ENCODE data around the gene SERPINB3. TPM values are rescaled to one million over a fixed set of nuclear protein-coding genes. Genes with fewer than 3 reads are reported as not detected.
"Not testable (repeated sequence)": the region's sequence is repeated elsewhere in the genome, so short reads cannot be mapped to it uniquely, and the experiment has no call there.

SERPINB3 gene
- total RNA-seq, 2 experiments from 2014 or later = not detected

DNA sequence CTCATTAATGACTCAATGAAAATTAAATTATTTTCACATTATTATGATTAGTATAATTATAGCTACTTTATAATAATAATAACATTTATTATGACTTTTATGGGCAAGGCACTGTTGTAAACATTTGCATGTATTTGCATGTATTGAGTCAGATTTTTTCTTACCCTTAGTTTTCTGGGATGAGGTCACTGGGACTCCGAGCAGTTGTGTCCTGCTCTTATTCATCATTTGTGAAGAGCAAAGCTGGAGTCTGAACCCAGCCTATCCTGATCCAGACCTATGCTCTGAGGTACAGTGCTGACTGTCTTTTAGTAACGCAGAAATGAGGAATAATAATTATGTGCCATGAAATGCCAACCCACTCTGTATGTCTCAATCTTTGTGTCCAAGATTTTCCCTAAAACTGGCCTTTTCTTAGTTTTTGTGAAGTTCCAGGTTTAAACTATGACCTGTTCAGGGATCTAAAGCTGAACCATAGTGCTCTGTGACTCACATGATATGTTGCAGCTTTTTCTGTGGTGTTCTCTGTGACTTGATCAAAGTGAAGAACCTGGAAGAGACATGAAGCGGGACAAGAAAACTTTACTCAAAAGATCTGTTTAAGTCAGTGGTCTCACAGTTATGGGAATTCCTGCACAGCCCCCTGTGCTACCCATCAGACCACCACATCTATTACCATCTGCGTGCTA, 18.9 kb downstream of the SERPINB3 start:
- POLR2A ChIA-PET, H3K36me3 Mint-ChIP-seq: not testable (repeated sequence)

DNA sequence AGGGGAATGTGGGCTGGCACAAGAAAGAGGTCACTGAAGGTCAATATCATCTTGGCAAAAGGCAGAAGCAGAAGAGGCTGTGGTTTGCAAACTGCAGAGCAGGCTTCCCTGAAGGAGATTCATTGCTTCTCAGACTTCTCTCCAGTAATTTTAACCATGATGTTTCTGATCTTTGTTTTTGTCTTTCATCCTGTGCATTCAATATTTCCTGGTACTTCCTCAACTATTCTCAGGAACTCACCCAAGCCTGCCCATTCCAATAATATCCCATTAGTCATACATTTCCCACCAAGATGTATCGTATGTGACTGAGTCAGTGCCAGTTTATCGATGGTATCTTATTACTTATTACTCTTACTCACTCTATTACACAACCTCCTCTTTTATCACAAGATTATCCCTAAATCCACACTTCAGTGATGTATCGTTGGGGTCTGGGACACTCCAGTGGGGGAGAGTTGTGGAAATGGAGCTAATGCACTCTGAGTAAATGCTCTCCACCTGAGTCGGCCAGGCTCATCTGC, 20.5 kb downstream of the SERPINB3 start:
- H3K36me3 Mint-ChIP-seq; POLR2A ChIA-PET; H3K4me1 Mint-ChIP-seq (ENCODE audit: low read depth); intact Hi-C loops (cut with micrococcal nuclease); H3K27ac Mint-ChIP-seq; CTCF ChIA-PET; DNase-seq; H3K27me3 Mint-ChIP-seq; H3K9me3 Mint-ChIP-seq; H3K4me3 Mint-ChIP-seq: not testable (repeated sequence)

More for the DNA sequence above, 18.9 kb downstream of the SERPINB3 start:
- H3K4me1 Mint-ChIP-seq (ENCODE audit: low read depth); DNase-seq; H3K4me3 Mint-ChIP-seq; H3K27me3 Mint-ChIP-seq; intact Hi-C loops (cut with micrococcal nuclease); H3K27ac Mint-ChIP-seq; CTCF ChIA-PET; H3K9me3 Mint-ChIP-seq: not testable (repeated sequence)

DNA sequence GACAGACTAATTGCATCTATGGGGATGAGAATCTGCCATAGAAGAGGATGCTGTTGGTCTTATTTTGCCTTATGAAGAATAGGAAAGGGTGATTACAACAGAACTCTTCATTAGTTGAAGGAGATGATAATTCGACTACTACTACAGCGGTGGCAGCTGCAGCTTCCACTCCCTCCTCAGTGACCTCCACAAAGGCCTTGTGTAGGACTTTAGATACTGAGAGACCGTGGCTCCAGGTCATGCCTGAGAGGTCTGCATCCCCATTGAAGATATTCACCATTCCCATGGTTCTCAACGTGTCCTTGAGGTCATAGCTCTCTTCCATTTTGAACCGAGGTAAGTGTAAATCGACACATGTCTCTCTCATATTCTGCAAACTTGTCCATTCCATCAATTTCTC, 24.0 kb downstream of the SERPINB3 start:
- no peak overlapping the region for H3K27ac Mint-ChIP-seq
- intact Hi-C loops (cut with micrococcal nuclease) = no loop called here
- H3K4me3 Mint-ChIP-seq = no peak overlapping the region
- DNase-seq = no peak
- ChIA-PET POLR2A (no interaction called here), CTCF (no interaction called here)
- H3K36me3 Mint-ChIP-seq = no peaks in the 10 kb centered on the region
- no peaks in the 10 kb centered on the region for H3K27me3 Mint-ChIP-seq
- no peaks in the 10 kb centered on the region for H3K4me1 Mint-ChIP-seq (ENCODE audit: low read depth)
- no peaks in the 10 kb centered on the region for H3K9me3 Mint-ChIP-seq

DNA sequence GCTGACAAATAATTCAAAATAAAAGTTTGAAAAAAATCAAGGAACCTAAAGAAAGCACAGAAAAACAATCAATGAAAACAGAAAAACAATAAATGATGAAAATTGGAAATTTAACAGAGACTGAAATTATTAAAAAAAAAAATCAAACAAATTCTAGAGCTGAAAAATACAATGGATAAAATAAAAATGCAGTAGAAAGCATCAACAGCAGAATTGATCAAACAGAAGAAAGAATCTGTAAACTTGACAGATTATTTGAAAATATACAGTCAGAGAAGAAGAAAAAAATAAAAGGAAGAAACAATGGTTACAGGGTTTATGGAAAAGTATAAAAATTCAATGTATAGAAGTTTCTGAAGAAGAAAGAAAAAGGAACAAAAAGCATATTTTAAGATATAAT, 33.9 kb downstream of the SERPINB3 start:
- no peak for DNase-seq
- no peaks in the 10 kb centered on the region for H3K27me3 Mint-ChIP-seq
- ChIA-PET CTCF (no interaction called here), POLR2A (no interaction called here)
- H3K4me3 Mint-ChIP-seq = no peak overlapping the region
- H3K9me3 Mint-ChIP-seq = peaks cover 41% of the 10 kb centered on the region
- no peak overlapping the region for H3K27ac Mint-ChIP-seq
- intact Hi-C loops (cut with micrococcal nuclease) = no loop called here
- H3K4me1 Mint-ChIP-seq (ENCODE audit: low read depth) = no peaks in the 10 kb centered on the region
- H3K36me3 Mint-ChIP-seq = no peaks in the 10 kb centered on the region

DNA sequence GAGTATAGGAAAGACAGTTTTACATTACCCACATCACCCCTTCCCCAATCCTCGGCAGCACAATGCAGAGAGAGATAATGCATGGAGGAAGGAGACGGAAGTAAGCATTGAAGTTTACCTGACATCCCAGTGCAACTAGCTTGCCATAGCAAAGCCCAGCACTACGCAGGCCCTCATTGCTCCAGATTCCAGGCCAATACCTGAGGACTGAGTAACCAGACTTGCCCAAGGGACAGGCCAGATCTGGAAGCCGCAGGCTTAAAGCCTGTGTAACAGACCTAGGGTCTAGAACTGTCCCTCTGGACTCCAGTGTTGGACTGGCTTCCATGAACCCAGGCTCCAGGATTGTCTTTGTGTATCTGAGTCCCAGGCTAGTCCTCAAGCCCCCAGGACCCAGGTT, 35.3 kb downstream of the SERPINB3 start:
- H3K4me1 Mint-ChIP-seq (ENCODE audit: low read depth) = no peaks in the 10 kb centered on the region
- no peak overlapping the region for H3K27ac Mint-ChIP-seq
- ChIA-PET CTCF (no interaction called here), POLR2A (no interaction called here)
- DNase-seq = no peak
- no peak overlapping the region for H3K4me3 Mint-ChIP-seq
- H3K36me3 Mint-ChIP-seq = no peaks in the 10 kb centered on the region
- H3K27me3 Mint-ChIP-seq = no peaks in the 10 kb centered on the region
- intact Hi-C loops (cut with micrococcal nuclease) = no loop called here
- peaks cover 41% of the 10 kb centered on the region for H3K9me3 Mint-ChIP-seq

DNA sequence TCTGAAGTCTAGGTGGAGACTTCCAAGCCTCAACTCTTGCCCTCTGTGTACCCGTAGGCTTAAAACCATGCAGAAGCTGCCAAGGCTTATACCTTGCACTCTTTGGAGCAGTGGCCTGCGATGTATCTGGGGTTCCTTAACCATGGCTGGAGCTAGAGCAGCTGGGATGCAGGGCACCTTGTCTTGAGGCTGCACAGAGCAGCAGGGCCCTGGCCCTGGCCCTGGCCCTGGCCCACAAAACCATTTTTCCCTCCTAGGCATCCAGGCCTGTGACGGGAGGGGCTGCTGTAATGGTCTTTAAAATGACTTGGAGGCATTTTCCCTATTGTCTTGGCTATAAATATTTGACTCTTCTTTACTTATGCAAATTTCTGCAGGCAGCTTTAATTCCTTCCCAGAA, 36.8 kb downstream of the SERPINB3 start:
- ChIA-PET CTCF (no interaction called here), POLR2A (no interaction called here)
- DNase-seq = no peak
- Mint-ChIP-seq H3K9me3 (peaks cover 45% of the 10 kb centered on the region), H3K36me3 (no peaks in the 10 kb centered on the region), H3K27me3 (no peaks in the 10 kb centered on the region), H3K4me1 (ENCODE audit: low read depth) (no peaks in the 10 kb centered on the region), H3K4me3 (no peak overlapping the region), H3K27ac (no peak overlapping the region)
- intact Hi-C loops (cut with micrococcal nuclease) = no loop called here

DNA sequence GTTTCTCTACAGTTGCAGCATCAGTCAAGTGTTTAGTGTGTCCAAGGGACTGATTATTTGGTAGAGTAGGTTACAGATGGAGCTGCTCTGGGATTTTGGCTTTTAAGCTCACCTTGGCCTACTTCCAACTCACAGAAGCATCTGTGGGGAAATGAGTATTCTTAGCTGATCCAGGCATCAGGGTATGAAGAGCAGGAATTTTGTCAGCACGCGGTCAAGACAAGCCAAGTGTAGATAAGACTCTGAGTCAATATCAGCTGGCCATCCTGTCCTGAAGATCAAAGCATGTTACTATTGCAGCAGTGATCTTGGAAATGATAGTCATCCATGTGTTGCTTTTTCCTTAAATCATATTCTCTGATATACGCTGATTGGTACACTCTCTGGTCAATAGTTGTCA, 42.0 kb downstream of the SERPINB3 start:
- intact Hi-C loops (cut with micrococcal nuclease) = no loop called here
- POLR2A ChIA-PET = interaction anchor here (0.6 kb wide), 1 partner anchor 55 kb away, joined by 3 read pairs; no protein-coding TSS in a partner anchor

DNA sequence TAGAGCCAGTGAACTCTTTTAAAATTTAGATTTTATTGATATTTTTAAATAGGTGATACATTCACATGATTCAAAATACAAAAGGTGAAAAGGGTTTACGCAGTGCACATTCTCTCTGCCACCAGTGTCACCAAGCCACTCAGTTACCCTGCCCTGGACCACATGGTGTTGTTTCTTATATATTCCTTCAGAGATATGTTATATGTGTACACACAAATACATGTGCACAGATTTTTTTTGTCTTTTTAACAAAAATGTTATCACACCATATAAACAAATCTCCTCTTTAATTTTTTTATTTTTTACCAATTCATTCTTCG, 43.8 kb downstream of the SERPINB3 start:
- H3K27me3 Mint-ChIP-seq = no peaks in the 10 kb centered on the region
- DNase-seq = no peak
- H3K9me3 Mint-ChIP-seq = peaks cover 7% of the 10 kb centered on the region
- no peak overlapping the region for H3K4me3 Mint-ChIP-seq
- H3K36me3 Mint-ChIP-seq = no peaks in the 10 kb centered on the region
- CTCF ChIA-PET = no interaction called here
- no peaks in the 10 kb centered on the region for H3K4me1 Mint-ChIP-seq (ENCODE audit: low read depth)
- POLR2A ChIA-PET = no interaction called here
- intact Hi-C loops (cut with micrococcal nuclease) = no loop called here
- no peak overlapping the region for H3K27ac Mint-ChIP-seq

More for the DNA sequence above, 42.0 kb downstream of the SERPINB3 start:
- CTCF ChIA-PET = no interaction called here
- Mint-ChIP-seq H3K4me1 (ENCODE audit: low read depth) (no peaks in the 10 kb centered on the region), H3K27me3 (no peaks in the 10 kb centered on the region), H3K36me3 (no peaks in the 10 kb centered on the region), H3K9me3 (peaks cover 16% of the 10 kb centered on the region), H3K27ac (no peak overlapping the region), H3K4me3 (no peak overlapping the region)
- DNase-seq = no peak

DNA sequence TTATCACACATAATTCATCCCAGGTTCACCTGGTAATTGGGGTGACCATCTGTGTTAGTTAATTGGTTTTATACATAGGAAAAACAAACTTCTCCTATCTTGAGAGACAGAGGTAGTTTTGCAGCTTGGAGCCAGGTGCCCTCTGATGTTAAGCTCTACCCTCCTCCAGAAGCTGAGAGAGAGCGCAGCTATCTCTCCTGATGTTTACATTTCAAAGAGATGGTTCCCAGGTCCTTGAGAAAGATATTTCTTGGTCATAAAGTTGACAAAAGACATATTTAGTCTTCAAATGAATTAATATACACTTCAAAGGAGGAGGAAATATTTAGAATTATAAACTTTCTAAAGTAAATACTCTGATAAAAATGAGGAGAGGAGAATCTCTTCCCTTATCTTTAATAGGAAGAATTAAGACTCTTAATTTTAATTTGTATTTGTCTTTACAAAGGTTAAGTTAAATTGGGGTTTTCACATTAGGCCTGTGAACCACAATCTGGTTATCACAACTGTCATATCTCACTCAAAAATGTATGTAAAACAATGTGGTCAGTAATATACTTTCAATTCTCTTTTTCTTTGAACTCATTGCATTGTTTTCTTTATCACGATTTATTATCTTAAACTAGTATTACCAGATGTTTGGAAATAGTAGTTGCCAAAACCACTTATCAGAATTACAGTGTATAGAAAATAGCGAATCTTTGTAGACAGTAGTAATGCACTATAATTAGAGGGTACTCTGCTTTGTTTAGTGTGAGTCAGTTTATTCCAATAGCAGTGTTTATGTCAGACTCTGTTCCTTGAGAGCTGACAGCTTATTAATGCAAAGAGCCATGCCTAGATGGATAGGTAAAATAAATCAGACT, 44.4 kb downstream of the SERPINB3 start:
- H3K27ac Mint-ChIP-seq = no peak overlapping the region
- POLR2A ChIA-PET = no interaction called here
- H3K36me3 Mint-ChIP-seq = no peaks in the 10 kb centered on the region
- H3K9me3 Mint-ChIP-seq = peaks cover 7% of the 10 kb centered on the region
- intact Hi-C loops (cut with micrococcal nuclease) = no loop called here
- H3K27me3 Mint-ChIP-seq = peaks cover 2% of the 10 kb centered on the region
- CTCF ChIA-PET = no interaction called here
- no peak for DNase-seq
- H3K4me1 Mint-ChIP-seq (ENCODE audit: low read depth) = no peaks in the 10 kb centered on the region
- no peak overlapping the region for H3K4me3 Mint-ChIP-seq

DNA sequence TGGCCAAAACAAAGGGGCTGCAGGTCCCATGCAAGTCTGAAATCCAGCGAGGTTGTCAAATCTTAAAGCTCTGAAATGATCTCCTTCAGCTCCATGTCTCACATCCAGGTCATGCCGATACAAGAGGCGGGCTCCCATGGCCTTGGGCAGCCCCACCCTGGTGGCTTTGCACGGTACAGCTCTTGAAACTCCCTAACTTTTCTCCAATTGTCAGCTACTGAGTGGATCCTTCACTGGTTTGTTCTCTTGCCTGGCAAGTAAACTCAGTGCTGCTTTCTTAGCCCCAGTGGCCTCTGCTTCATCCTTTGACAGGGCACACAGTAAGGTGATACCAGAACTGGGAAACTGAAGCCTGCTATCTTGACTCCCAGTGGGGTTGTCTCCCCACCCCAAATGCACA, 48.3 kb downstream of the SERPINB3 start:
- no peaks in the 10 kb centered on the region for H3K9me3 Mint-ChIP-seq
- no peak overlapping the region for H3K4me3 Mint-ChIP-seq
- ChIA-PET CTCF (no interaction called here), POLR2A (no interaction called here)
- DNase-seq = no peak
- peaks cover 5% of the 10 kb centered on the region for H3K27me3 Mint-ChIP-seq
- no peak overlapping the region for H3K27ac Mint-ChIP-seq
- intact Hi-C loops (cut with micrococcal nuclease) = no loop called here
- H3K4me1 Mint-ChIP-seq (ENCODE audit: low read depth) = no peaks in the 10 kb centered on the region
- H3K36me3 Mint-ChIP-seq = no peaks in the 10 kb centered on the region

DNA sequence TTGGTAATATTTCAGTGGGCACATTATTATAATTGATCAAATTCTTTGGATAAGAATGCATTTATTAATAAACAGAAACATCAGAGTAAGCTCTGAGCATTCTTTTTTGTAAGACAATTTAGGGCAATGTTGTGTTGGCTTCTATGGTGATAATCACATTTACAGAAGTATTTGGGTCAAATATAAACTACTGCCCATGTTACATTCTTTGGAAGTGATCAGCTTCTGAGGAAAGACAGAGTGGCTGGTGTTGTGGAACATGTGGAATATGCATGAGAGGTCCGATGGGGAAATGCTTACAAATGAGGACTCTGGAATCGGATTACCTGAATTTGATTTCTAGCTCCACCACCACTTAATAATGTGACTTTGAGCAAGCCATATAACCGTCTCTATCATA, 55.2 kb downstream of the SERPINB3 start:
- CTCF ChIA-PET = no interaction called here
- POLR2A ChIA-PET = no interaction called here
- intact Hi-C loops (cut with micrococcal nuclease) = no loop called here
- Mint-ChIP-seq H3K4me3 (no peak overlapping the region), H3K9me3 (no peaks in the 10 kb centered on the region), H3K4me1 (ENCODE audit: low read depth) (no peaks in the 10 kb centered on the region), H3K27me3 (peaks cover 5% of the 10 kb centered on the region), H3K27ac (no peak overlapping the region), H3K36me3 (no peaks in the 10 kb centered on the region)
- DNase-seq = no peak
